ENCODE results near the gene CERS6.

DNA sequence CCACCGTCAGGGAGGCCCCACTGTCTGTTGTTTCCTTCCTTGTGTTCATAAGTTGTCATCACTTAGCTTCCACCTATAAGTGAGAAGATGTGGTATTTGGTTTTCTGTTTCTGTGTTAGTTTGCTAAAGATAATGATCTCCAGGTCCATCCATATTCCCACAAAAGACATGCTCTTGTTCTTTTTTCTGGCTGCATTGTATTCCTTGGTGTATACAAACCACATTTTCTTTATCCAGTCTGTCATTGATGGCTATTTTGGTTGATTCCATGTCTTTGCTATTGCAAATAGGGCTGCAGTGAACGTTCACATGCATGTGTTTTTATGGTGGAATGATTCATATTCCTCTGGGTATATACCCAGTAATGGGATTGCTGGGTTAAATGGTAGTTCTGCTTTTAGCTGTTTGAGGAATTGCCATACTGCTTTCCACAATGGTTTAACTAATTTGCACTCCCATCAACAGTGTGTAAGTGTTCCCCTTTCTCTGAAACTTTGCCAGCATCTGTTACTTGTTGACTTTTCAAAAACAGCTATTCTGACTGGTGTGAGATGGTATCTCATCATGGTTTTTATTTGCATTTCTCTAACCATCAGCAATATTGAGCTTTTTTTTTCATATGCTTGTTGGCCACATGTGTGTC lies 189.7 kb downstream of the CERS6 start:
- no peak for TF ChIP-seq GATA3 (IDR thresholded peaks at IDR 0.05; ENCODE audit: low read depth, low read length)
- TF ChIP-seq GATA2 (IDR thresholded peaks at IDR 0.05; ENCODE audit: low read depth, low read length) = no peak
